A549 (cell line): ENCODE measurements around the gene FAT1. TPM values are rescaled to one million over a fixed set of nuclear protein-coding genes. Genes with fewer than 3 reads are reported as not detected.

ENCODE experiments used
- ATAC-seq, 2 experiments: fragments of 200-7000 bp in 1 of 2; fragments of >200 bp in 1 of 2; cut with Nextera tagmentation in 1 of 2; cut with Tn5 transposase in 1 of 2; 3 replicates each; pipeline versions ENCODE4 v1.8.0 to v1.9.1; 2018 to 2020; ENCODE audit warnings: mild to moderate bottlenecking in 1 of 2, moderate library complexity in 1 of 2
- CTCF ChIA-PET: fragments of 300-600 bp; sonication (Branson Sonifier 250); formaldehyde crosslinking; extraction: SDS; loops from one replicate; lab custom pipeline; 2021; ENCODE audit warnings: antibody characterized with exemption, inconsistent platforms; lab: Yijun Ruan, JAX
- POLR2A ChIA-PET: fragments of 350-600 bp; formaldehyde crosslinking; extraction: SDS; loops from one replicate; lab custom pipeline; 2021; ENCODE audit warnings: antibody characterized with exemption, inconsistent platforms; lab: Yijun Ruan, JAX
- DNase-seq, 2 experiments: peaks; one replicate each; pipeline versions ENCODE4 v3.0.0 to v3.0.0-alpha.2; 2011 to 2016; ENCODE audit warnings: low read depth in 1 of 2, low spot score in 1 of 2
- FAIRE-seq: peaks from 2 replicates; lab custom pipeline; 2011; peaks lifted over from hg19 to GRCh38; lab: Jason Lieb, UNC
- H3K27ac ChIP-seq, 2 experiments: fragments of >200 bp; sonication (Bioruptor Twin); formaldehyde crosslinking; 3 replicates each; pipeline ENCODE4 v1.5.1; 2016 to 2017
- H3K4me1 ChIP-seq: fragments of >200 bp; sonication (Bioruptor Twin); formaldehyde crosslinking; 3 replicates; pipeline ENCODE4 v1.6.1; 2016
- H3K4me2 ChIP-seq: fragments of >200 bp; sonication (Bioruptor Twin); formaldehyde crosslinking; 3 replicates; pipeline ENCODE4 v1.6.1; 2016
- H3K4me3 ChIP-seq: fragments of >200 bp; sonication (Bioruptor Twin); formaldehyde crosslinking; 3 replicates; pipeline ENCODE4 v1.5.1; 2016
- H3K9me3 ChIP-seq: fragments of >200 bp; sonication (Bioruptor Twin); formaldehyde crosslinking; 3 replicates; pipeline ENCODE4 v1.6.1; 2016
- BCL3 ChIP-seq: fragments of >200 bp; sonication (Bioruptor Twin); formaldehyde crosslinking; IDR thresholded peaks from 3 replicates; pipeline ENCODE4 v1.6.1; 2016
- BHLHE40 ChIP-seq: IDR thresholded peaks from 2 replicates; pipeline ENCODE4 v1.6.1; 2012; ENCODE audit warnings: low read depth, low read length, inconsistent platforms
- CBX8 ChIP-seq: fragments of 200-600 bp; sonication (generic); IDR thresholded peaks from 2 replicates; pipeline ENCODE4 v1.6.1; 2016
- CEBPB ChIP-seq, 2 experiments: fragments of >200 bp in 1 of 2; sonication (Bioruptor Twin) in 1 of 2; formaldehyde crosslinking in 1 of 2; IDR thresholded peaks; 2 replicates each; pipeline ENCODE4 v1.6.1; 2012 to 2016
- CHD4 ChIP-seq: fragments of 200-600 bp; sonication (generic); IDR thresholded peaks from 2 replicates; pipeline ENCODE4 v1.6.1; 2016; ENCODE audit warnings: antibody characterized with exemption, mild to moderate bottlenecking, borderline replicate concordance
- EHF ChIP-seq: fragments of 250-450 bp; sonication (Bioruptor Pico); IDR thresholded peaks from 2 replicates; pipeline ENCODE4 v1.5.0; 2020; ENCODE audit warnings: mild to moderate bottlenecking
- EHMT2 ChIP-seq: fragments of 200-600 bp; sonication (generic); IDR thresholded peaks from 2 replicates; pipeline ENCODE4 v1.6.1; 2016; ENCODE audit warnings: antibody characterized with exemption, low read depth, mild to moderate bottlenecking, moderate library complexity
- EP300 ChIP-seq, 2 experiments: fragments of >200 bp; sonication (Bioruptor Twin); formaldehyde crosslinking; IDR thresholded peaks; 2 replicates in 1 of 2; 3 replicates in 1 of 2; pipeline ENCODE4 v1.6.1; 2016 to 2017
- FOSB ChIP-seq: fragments of 250-450 bp; sonication (Bioruptor Pico); IDR thresholded peaks from 2 replicates; pipeline ENCODE4 v1.5.0; 2020; ENCODE audit warnings: mild to moderate bottlenecking, moderate library complexity
- FOSL2 ChIP-seq, 2 experiments: fragments of 450-650 bp in 1 of 2; fragments of >200 bp in 1 of 2; sonication (Bioruptor Twin) in 1 of 2; formaldehyde crosslinking; IDR thresholded peaks; 2 replicates each; pipeline versions ENCODE4 v1.5.0 to v1.6.1; 2016 to 2020; ENCODE audit warnings: mild to moderate bottlenecking in 1 of 2, moderate library complexity in 1 of 2
- FOXS1 ChIP-seq: fragments of 250-450 bp; sonication (Bioruptor Pico); IDR thresholded peaks from 2 replicates; pipeline ENCODE4 v1.5.0; 2020; ENCODE audit warnings: mild to moderate bottlenecking, moderate library complexity
- HEYL ChIP-seq: fragments of 250-450 bp; sonication (Bioruptor Pico); IDR thresholded peaks from 2 replicates; pipeline ENCODE4 v1.8.0; 2021; ENCODE audit warnings: mild to moderate bottlenecking, moderate library complexity
- HOXB13 ChIP-seq: fragments of 250-450 bp; sonication (Bioruptor Pico); IDR thresholded peaks from 2 replicates; pipeline ENCODE4 v1.5.0; 2020; ENCODE audit warnings: low read depth, mild to moderate bottlenecking, moderate library complexity
- HOXB5 ChIP-seq: fragments of 250-450 bp; sonication (Bioruptor Pico); IDR thresholded peaks from 2 replicates; pipeline ENCODE4 v1.5.0; 2020; ENCODE audit warnings: mild to moderate bottlenecking, moderate library complexity
- JUNB ChIP-seq: fragments of >200 bp; sonication (Bioruptor Twin); formaldehyde crosslinking; IDR thresholded peaks from 2 replicates; pipeline ENCODE4 v1.6.1; 2016
- KDM1A ChIP-seq: fragments of 200-600 bp; sonication (generic); IDR thresholded peaks from 2 replicates; pipeline ENCODE4 v1.6.1; 2016; ENCODE audit warnings: low read depth, mild to moderate bottlenecking
- MAZ ChIP-seq: fragments of 150-350 bp; IDR thresholded peaks from 2 replicates; pipeline ENCODE4 v1.6.1; 2014; ENCODE audit warnings: antibody characterized with exemption, low read depth, low read length, borderline replicate concordance
- PHF8 ChIP-seq: fragments of 200-600 bp; sonication (generic); IDR thresholded peaks from 2 replicates; pipeline ENCODE4 v1.6.1; 2016; ENCODE audit warnings: low read depth, mild to moderate bottlenecking, antibody characterized with exemption, moderate library complexity, borderline replicate concordance
- POLR2AphosphoS2 ChIP-seq: conservative IDR thresholded peaks from 2 replicates; pipeline ENCODE4 v1.6.1; 2012; ENCODE audit warnings: low read length, improper control_type of control experiment, inconsistent platforms
- RAD21 ChIP-seq, 2 experiments: fragments of >200 bp in 1 of 2; sonication (Bioruptor Twin) in 1 of 2; formaldehyde crosslinking in 1 of 2; IDR thresholded peaks in 1 of 2; conservative IDR thresholded peaks in 1 of 2; 2 replicates in 1 of 2; 3 replicates in 1 of 2; pipeline ENCODE4 v1.6.1; 2012 to 2018; ENCODE audit warnings: inconsistent platforms in 1 of 2
- RARB ChIP-seq: fragments of 250-450 bp; sonication (Bioruptor Pico); IDR thresholded peaks from 2 replicates; pipeline ENCODE4 v1.8.0; 2021; ENCODE audit warnings: mild to moderate bottlenecking, moderate library complexity
- RCOR1 ChIP-seq: fragments of 150-350 bp; IDR thresholded peaks from 2 replicates; pipeline ENCODE4 v1.6.1; 2014; ENCODE audit warnings: antibody characterized with exemption, low read length, low read depth
- RFX5 ChIP-seq: fragments of 450-650 bp; IDR thresholded peaks from 2 replicates; pipeline ENCODE4 v1.7.1; 2014; ENCODE audit warnings: antibody characterized with exemption, mild to moderate bottlenecking, moderate library complexity
- SREBF2 ChIP-seq: fragments of 450-650 bp; IDR thresholded peaks from 2 replicates; pipeline ENCODE4 v1.6.1; 2014; ENCODE audit warnings: mild to moderate bottlenecking, moderate library complexity
- ZC3H11A ChIP-seq: fragments of 450-650 bp; IDR thresholded peaks from 2 replicates; pipeline ENCODE4 v1.6.1; 2014; ENCODE audit warnings: antibody characterized with exemption, mild to moderate bottlenecking
- ZNF302 ChIP-seq: fragments of 250-450 bp; sonication (Bioruptor Pico); IDR thresholded peaks from 2 replicates; pipeline ENCODE4 v1.9.0; 2021; ENCODE audit warnings: inconsistent platforms, mild to moderate bottlenecking, moderate library complexity
- WGBS: methylation state at CpG from one replicate; pipeline ENCODE4 v1.1.6; 2017; ENCODE audit errors: missing lambda C conversion rate; 5-methylcytosine and 5-hydroxymethylcytosine counted together
- polyA plus RNA-seq, 4 experiments: library from polyadenylated mRNA; depleted of rRNA in 3 of 4; stranded (reverse); fragments of >200 nt; fragmentation: RNase III in 1 of 4; extraction: RNeasy Plus Mini Kit Qiagen cat#74134 plus additional on column Dnase treatment in 1 of 4; gene quantifications; 2 replicates in 3 of 4; 3 replicates in 1 of 4; pipeline ENCODE4 v1.2.3, GENCODE V29; 2011 to 2017
- TF ChIP-seq, protein P1 (sequence below): IDR thresholded peaks from 2 replicates; pipeline ENCODE4 v1.6.1; 2012; ENCODE audit warnings: low read depth, borderline replicate concordance
- TF ChIP-seq, protein P2 (sequence below): fragments of 200-600 bp; sonication (generic); IDR thresholded peaks from 2 replicates; pipeline ENCODE4 v1.6.1; 2016; ENCODE audit warnings: antibody characterized with exemption, mild to moderate bottlenecking, moderate library complexity
- TF ChIP-seq, protein P3 (sequence below): fragments of 150-350 bp; IDR thresholded peaks from 2 replicates; pipeline ENCODE4 v1.6.1; 2014; ENCODE audit warnings: low read depth, mild to moderate bottlenecking, low read length

Gene FAT1
- polyA plus RNA-seq, 2 of the 4 experiments (the other 2 are of a cell fraction): 62.2 to 177 TPM

DNA sequence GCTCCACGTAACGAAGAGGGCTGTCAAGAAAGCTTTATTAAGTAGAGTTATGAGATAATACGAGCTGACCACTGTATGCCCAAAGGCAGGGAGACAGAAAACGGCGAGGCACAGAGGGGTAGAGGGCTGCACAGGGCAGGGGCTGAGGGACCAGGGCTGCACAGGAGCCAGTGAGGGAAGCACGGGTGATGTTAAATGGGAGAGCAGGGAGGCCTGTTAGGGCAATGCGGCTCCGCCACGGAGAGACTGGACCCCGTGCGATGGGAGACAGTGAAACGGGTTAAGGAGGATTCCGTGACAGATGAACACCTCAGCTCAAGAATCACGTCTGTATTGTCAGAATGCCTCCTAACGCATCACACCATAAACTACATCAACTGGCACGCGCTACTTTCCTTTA is 25.1 kb downstream of the FAT1 start:
- TF ChIP-seq JUNB: no peak
- no peak for TF ChIP-seq EP300 (IDR thresholded peaks at IDR 0.05)
- no peak for TF ChIP-seq KDM1A
- TF ChIP-seq, protein P1, sequence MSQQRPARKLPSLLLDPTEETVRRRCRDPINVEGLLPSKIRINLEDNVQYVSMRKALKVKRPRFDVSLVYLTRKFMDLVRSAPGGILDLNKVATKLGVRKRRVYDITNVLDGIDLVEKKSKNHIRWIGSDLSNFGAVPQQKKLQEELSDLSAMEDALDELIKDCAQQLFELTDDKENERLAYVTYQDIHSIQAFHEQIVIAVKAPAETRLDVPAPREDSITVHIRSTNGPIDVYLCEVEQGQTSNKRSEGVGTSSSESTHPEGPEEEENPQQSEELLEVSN: no peak
- no peak for TF ChIP-seq ZC3H11A
- TF ChIP-seq ZNF302 (CRISPR knock-in tag): no peak
- TF ChIP-seq RAD21 (conservative IDR thresholded peaks at IDR 0.05 in 1 of 2, IDR thresholded peaks at IDR 0.05 in 1 of 2): no peak
- TF ChIP-seq RFX5: no peak
- TF ChIP-seq RCOR1: no peak
- no peak for TF ChIP-seq CHD4
- no peak for TF ChIP-seq CBX8
- TF ChIP-seq EHMT2: no peak
- no peak for TF ChIP-seq FOSL2 (IDR thresholded peaks at IDR 0.05)
- TF ChIP-seq FOSL2 (CRISPR knock-in tag; IDR thresholded peaks at IDR 0.05): no peak
- 96% methylated on average over 17 of the region's 17 CpGs for WGBS
- no peak overlapping the region for H3K4me3 ChIP-seq
- no peaks in the 10 kb centered on the region for H3K9me3 ChIP-seq
- ChIA-PET CTCF (interaction anchor here (2.2 kb wide), 1 partner anchor 29 kb away, joined by 6 read pairs; no protein-coding TSS in a partner anchor), POLR2A (no interaction called here)
- DNase-seq (no peak), FAIRE-seq (no peak), ATAC-seq (no peak)
- no peak overlapping the region for H3K27ac ChIP-seq
- no peak overlapping the region for H3K4me2 ChIP-seq
- H3K4me1 ChIP-seq: peaks cover 46% of the 10 kb centered on the region

DNA sequence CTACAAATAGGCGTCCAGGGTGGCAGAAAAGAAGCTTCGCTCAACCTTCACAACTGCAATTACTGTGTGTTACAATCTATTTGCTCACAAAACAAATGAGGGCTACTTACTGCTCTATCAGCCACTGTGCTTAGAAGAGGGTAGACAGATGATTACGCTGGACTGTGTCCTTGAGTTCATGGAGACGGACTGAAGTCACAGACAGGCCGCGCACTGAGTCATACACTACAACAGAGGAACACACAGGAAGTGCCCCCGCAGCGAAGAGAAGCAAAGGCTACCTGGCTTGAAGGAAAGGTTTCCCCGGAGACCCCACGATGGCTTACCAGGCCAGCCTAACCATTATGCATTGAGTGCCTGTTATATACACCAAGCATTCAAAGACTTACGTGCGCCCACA is 25.6 kb downstream of the FAT1 start:
- H3K27ac ChIP-seq: no peak overlapping the region
- FAIRE-seq (no peak), DNase-seq (no peak), ATAC-seq (no peak)
- H3K4me1 ChIP-seq: peaks cover 42% of the 10 kb centered on the region
- no peaks in the 10 kb centered on the region for H3K9me3 ChIP-seq
- POLR2A ChIA-PET: no interaction called here
- CTCF ChIA-PET: interaction anchor here (1.4 to 2.2 kb wide), 2 partner anchors 28 kb away, joined by 4 to 6 read pairs; no protein-coding TSS in a partner anchor
- no peak overlapping the region for H3K4me3 ChIP-seq
- WGBS: 85% methylated on average over 12 of the region's 12 CpGs
- no peak overlapping the region for H3K4me2 ChIP-seq
- TF ChIP-seq RAD21 (conservative IDR thresholded peaks at IDR 0.05 in 1 of 2, IDR thresholded peaks at IDR 0.05 in 1 of 2) (no peak), HOXB5 (no peak), FOXS1 (CRISPR knock-in tag) (no peak), RARB (no peak), CHD4 (no peak), EHMT2 (no peak)

DNA sequence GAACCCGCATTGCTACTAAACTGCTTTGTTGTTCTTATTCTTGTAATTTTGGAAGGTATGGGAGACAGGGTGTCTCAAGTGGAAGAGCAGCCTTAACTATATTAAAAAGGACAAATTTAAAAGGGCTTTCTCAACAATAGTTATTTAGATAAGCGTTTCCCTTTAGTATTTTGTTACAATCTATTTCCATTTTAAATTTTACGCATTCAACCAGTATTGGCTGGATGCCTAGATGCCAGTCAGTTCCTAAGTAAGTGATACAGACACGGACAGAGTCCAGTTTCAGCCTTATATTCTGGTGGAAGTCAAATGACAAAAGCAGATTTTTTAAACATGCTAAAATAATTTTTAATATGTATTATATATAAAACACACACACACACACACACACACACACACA is 28.3 kb downstream of the FAT1 start:
- FAIRE-seq (no peak), DNase-seq (no peak), ATAC-seq (no peak)
- H3K9me3 ChIP-seq: no peaks in the 10 kb centered on the region
- H3K4me3 ChIP-seq: no peak overlapping the region
- H3K27ac ChIP-seq: peak overlapping the region in 1 of 2 experiments; percentile 42; a peak in 1 of 6 replicates
- H3K4me1 ChIP-seq: peaks cover 38% of the 10 kb centered on the region
- POLR2A ChIA-PET: no interaction called here
- H3K4me2 ChIP-seq: no peak overlapping the region
- CTCF ChIA-PET: interaction anchor here (1.4 to 1.8 kb wide), 2 partner anchors 10 to 26 kb away, joined by 3 to 6 read pairs; no protein-coding TSS in a partner anchor
- 62% methylated on average over 4 of the region's 4 CpGs for WGBS
- no peak for TF ChIP-seq POLR2AphosphoS2
- TF ChIP-seq HOXB13 (CRISPR knock-in tag): no peak
- TF ChIP-seq MAZ: no peak
- no peak for TF ChIP-seq CHD4
- TF ChIP-seq EHF: no peak
- TF ChIP-seq BHLHE40: no peak
- TF ChIP-seq HEYL (CRISPR knock-in tag): no peak
- TF ChIP-seq, protein P2, sequence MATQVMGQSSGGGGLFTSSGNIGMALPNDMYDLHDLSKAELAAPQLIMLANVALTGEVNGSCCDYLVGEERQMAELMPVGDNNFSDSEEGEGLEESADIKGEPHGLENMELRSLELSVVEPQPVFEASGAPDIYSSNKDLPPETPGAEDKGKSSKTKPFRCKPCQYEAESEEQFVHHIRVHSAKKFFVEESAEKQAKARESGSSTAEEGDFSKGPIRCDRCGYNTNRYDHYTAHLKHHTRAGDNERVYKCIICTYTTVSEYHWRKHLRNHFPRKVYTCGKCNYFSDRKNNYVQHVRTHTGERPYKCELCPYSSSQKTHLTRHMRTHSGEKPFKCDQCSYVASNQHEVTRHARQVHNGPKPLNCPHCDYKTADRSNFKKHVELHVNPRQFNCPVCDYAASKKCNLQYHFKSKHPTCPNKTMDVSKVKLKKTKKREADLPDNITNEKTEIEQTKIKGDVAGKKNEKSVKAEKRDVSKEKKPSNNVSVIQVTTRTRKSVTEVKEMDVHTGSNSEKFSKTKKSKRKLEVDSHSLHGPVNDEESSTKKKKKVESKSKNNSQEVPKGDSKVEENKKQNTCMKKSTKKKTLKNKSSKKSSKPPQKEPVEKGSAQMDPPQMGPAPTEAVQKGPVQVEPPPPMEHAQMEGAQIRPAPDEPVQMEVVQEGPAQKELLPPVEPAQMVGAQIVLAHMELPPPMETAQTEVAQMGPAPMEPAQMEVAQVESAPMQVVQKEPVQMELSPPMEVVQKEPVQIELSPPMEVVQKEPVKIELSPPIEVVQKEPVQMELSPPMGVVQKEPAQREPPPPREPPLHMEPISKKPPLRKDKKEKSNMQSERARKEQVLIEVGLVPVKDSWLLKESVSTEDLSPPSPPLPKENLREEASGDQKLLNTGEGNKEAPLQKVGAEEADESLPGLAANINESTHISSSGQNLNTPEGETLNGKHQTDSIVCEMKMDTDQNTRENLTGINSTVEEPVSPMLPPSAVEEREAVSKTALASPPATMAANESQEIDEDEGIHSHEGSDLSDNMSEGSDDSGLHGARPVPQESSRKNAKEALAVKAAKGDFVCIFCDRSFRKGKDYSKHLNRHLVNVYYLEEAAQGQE: no peak
- TF ChIP-seq, protein P3, sequence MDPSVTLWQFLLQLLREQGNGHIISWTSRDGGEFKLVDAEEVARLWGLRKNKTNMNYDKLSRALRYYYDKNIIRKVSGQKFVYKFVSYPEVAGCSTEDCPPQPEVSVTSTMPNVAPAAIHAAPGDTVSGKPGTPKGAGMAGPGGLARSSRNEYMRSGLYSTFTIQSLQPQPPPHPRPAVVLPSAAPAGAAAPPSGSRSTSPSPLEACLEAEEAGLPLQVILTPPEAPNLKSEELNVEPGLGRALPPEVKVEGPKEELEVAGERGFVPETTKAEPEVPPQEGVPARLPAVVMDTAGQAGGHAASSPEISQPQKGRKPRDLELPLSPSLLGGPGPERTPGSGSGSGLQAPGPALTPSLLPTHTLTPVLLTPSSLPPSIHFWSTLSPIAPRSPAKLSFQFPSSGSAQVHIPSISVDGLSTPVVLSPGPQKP: no peak
- TF ChIP-seq FOSL2 (IDR thresholded peaks at IDR 0.05): no peak
- no peak for TF ChIP-seq FOSL2 (CRISPR knock-in tag; IDR thresholded peaks at IDR 0.05)
- TF ChIP-seq FOSB (CRISPR knock-in tag): no peak
- TF ChIP-seq CEBPB (IDR thresholded peaks at IDR 0.05): no peak
- TF ChIP-seq BCL3: no peak
- TF ChIP-seq ZNF302 (CRISPR knock-in tag): no peak
- TF ChIP-seq PHF8: no peak
- TF ChIP-seq SREBF2: no peak
- no peak for TF ChIP-seq RCOR1
